Prostate gland (tissue), 2 donors: ENCODE results near the gene ANO10.

Source experiments
- POLR2AphosphoS5 ChIP-seq: sonication (generic); formaldehyde crosslinking; IDR thresholded peaks from one replicate; pipeline ENCODE4 v1.6.1; 2017; ENCODE audit warnings: antibody characterized with exemption
- TF ChIP-seq, protein P1 (sequence below), 4 experiments: fragments of 200-600 bp in 2 of 4; fragments of 450-650 bp in 2 of 4; sonication (generic) in 2 of 4; IDR thresholded peaks; 1 replicate in 3 of 4; 2 replicates in 1 of 4; pipeline ENCODE4 v1.5.1; 2016 to 2019; ENCODE audit warnings: antibody characterized with exemption in 4 of 4, mild to moderate bottlenecking in 2 of 4, moderate library complexity in 2 of 4

DNA sequence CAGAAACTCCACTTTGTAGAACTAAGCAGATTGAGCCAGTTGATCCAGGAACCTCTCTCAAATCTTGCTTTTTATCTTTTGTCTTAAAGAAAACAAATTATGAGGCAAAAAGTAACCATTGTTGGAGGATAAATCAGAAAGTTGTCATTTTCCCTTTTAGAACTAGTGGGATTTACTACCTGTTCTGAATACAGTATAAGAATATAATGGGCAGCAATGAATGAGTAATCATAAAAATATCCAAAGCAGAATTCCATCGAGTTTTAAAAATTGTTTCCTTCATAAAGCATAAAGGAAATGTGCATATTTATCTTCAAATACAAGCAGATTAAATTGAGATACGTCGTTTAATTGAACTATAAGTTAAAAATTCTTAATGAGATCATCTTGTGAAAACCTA lies 15.9 kb upstream of the ANO10 start:
- TF ChIP-seq, protein P1, sequence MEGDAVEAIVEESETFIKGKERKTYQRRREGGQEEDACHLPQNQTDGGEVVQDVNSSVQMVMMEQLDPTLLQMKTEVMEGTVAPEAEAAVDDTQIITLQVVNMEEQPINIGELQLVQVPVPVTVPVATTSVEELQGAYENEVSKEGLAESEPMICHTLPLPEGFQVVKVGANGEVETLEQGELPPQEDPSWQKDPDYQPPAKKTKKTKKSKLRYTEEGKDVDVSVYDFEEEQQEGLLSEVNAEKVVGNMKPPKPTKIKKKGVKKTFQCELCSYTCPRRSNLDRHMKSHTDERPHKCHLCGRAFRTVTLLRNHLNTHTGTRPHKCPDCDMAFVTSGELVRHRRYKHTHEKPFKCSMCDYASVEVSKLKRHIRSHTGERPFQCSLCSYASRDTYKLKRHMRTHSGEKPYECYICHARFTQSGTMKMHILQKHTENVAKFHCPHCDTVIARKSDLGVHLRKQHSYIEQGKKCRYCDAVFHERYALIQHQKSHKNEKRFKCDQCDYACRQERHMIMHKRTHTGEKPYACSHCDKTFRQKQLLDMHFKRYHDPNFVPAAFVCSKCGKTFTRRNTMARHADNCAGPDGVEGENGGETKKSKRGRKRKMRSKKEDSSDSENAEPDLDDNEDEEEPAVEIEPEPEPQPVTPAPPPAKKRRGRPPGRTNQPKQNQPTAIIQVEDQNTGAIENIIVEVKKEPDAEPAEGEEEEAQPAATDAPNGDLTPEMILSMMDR (IDR thresholded peaks at IDR 0.05) = no peak
- no peak for TF ChIP-seq POLR2AphosphoS5
